Measurements from ENCODE around the gene PSMG4. TPM values are rescaled to one million over a fixed set of nuclear protein-coding genes. Genes with fewer than 3 reads are reported as not detected.

PSMG4 gene
- total RNA-seq, 1 experiment from 2014 or later: 145 TPM

GRCh38 chr6:3251462-3252314 is 7.1 kb upstream of the PSMG4 start:
- peak; percentile 91 for DNase-seq (ENCODE audit: low spot score)

GRCh38 chr6:3252369-3252768 is 6.4 kb upstream of the PSMG4 start:
- DNase-seq (ENCODE audit: low spot score): no peak

GRCh38 chr6:3252861-3253596 is 5.7 kb upstream of the PSMG4 start:
- no peak for DNase-seq (ENCODE audit: low spot score)

- DNase-seq (ENCODE audit: low spot score): no peak
These were observed 5.2 kb upstream of the PSMG4 start for GRCh38 chr6:3253597-3253961.

- no peak for DNase-seq (ENCODE audit: low spot score)
These were observed 546 bp upstream of the PSMG4 start for GRCh38 chr6:3258201-3258600.

- peak; percentile 60 for DNase-seq (ENCODE audit: low spot score)
These were observed 778 bp downstream of the PSMG4 start for GRCh38 chr6:3259491-3259958.

GRCh38 chr6:3260296-3260695 is 1.5 kb downstream of the PSMG4 start:
- no peak for DNase-seq (ENCODE audit: low spot score)

- DNase-seq (ENCODE audit: low spot score): no peak
These were observed 2.2 kb downstream of the PSMG4 start for GRCh38 chr6:3260772-3261517.

GRCh38 chr6:3261518-3261820 is 2.7 kb downstream of the PSMG4 start:
- DNase-seq (ENCODE audit: low spot score): no peak

GRCh38 chr6:3261921-3262320 is 3.2 kb downstream of the PSMG4 start:
- no peak for DNase-seq (ENCODE audit: low spot score)

- no peak for DNase-seq (ENCODE audit: low spot score)
These were observed 4.3 kb downstream of the PSMG4 start for GRCh38 chr6:3263096-3263495.

- DNase-seq (ENCODE audit: low spot score): no peak
These were observed 5.6 kb downstream of the PSMG4 start for GRCh38 chr6:3264356-3264755.

GRCh38 chr6:3265671-3266070 is 6.9 kb downstream of the PSMG4 start:
- DNase-seq (ENCODE audit: low spot score): no peak

GRCh38 chr6:3266170-3266569 is 7.4 kb downstream of the PSMG4 start:
- DNase-seq (ENCODE audit: low spot score): no peak

- DNase-seq (ENCODE audit: low spot score): no peak
These were observed 8.4 kb downstream of the PSMG4 start for GRCh38 chr6:3267162-3267561.

- DNase-seq (ENCODE audit: low spot score): no peak
These were observed 9.9 kb downstream of the PSMG4 start for GRCh38 chr6:3268680-3269079.

GRCh38 chr6:3269281-3269975 is 10.7 kb downstream of the PSMG4 start:
- DNase-seq (ENCODE audit: low spot score): no peak

- no peak for DNase-seq (ENCODE audit: low spot score)
These were observed 11.5 kb downstream of the PSMG4 start for GRCh38 chr6:3270258-3270657.

GRCh38 chr6:3271756-3272155 is 13.0 kb downstream of the PSMG4 start:
- DNase-seq (ENCODE audit: low spot score): no peak

- no peak for DNase-seq (ENCODE audit: low spot score)
These were observed 14.3 kb downstream of the PSMG4 start for GRCh38 chr6:3272911-3273547.
